Stimulated activated CD4-positive, alpha-beta T cell treated with anti-CD3 and anti-CD28 coated beads, Interleukin-2, amount 100 ng/mL, for 4 hours (primary cell): ENCODE measurements around the gene C8G.

ENCODE experiments used
- DNase-seq: peaks from one replicate; pipeline ENCODE4 v3.0.0-alpha.2; 2020; ENCODE audit warnings: low read depth

C8G gene

DNA sequence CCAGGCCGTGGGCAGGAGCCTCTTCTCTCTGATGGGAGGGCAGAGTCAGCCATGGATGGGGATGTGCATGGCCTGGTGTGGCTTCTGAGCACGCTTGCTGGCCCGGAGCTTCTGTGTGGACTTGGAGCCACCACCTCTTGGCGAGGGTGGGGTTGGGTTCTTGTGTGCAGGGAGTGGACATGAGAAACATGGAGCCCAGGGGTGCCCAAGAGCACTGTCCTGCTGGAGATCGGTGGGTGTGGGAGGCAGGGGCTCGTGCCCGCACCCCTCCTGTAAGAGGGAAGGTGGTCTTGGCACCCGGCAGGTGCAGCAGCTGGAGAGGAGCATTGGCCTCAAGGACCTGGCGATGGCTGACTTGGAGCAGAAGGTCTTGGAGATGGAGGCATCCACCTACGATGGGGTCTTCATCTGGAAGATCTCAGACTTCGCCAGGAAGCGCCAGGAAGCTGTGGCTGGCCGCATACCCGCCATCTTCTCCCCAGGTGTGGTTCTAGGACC, 24.3 kb upstream of the C8G start:
- no peak for DNase-seq

DNA sequence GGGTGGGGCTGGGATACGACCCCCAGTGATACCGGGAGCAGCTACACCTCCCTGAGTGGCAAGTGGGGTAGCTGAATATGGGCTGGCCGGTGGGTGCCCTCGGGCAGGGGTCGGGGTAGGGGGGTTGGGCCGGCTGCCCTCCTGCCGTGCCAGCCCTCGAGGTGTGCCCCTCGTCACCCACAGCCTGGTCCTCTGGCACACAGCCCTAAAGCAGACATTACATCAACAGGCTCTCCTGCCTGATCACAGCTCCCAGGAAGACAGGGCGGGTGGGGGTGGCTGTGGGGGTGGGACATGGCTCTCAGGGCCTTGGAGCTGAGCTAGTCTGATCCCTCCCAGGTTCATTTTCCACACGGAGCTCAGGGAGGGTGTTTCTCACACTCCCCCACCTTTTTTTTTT, 23.7 kb upstream of the C8G start:
- no peak for DNase-seq

DNA sequence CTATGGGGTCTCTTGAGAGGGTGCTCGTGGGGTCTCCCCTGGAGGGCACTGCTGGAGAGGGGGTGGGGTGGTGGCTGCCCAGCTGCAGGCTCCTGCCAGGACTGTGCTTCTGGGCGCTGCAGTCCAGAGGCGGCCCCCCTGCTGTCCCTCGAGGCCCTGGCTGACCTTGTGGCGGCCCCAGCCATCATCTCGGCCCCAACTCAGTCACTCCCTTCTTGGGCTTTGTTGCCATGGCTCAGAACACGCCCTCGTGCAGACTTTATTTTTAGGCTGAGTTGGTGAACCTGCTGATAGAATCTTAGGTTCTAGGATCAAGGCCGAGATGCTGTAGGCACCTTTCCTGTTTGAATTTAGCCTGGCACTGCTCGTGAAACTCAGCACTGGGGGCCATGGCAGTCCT, 23.3 kb upstream of the C8G start:
- no peak for DNase-seq

DNA sequence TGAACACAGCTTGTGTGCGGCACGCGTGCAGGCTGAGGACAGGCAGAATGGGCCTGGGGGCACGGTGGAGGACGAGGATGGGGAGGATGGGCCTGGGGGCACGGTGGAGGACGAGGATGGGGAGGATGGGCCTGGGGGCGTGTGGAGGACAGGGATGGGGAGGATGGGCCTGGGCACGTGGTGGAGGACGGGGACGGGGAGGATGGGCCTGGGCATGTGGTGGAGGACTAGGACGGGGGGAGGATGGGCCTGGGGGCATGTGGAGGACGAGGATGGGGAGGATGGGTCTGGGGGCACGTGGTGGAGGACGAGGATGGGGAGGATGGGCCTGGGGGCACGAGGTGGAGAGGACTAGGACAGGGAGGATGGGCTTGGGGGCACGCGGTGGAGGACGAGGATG, 22.5 kb upstream of the C8G start:
- DNase-seq, result no peak

DNA sequence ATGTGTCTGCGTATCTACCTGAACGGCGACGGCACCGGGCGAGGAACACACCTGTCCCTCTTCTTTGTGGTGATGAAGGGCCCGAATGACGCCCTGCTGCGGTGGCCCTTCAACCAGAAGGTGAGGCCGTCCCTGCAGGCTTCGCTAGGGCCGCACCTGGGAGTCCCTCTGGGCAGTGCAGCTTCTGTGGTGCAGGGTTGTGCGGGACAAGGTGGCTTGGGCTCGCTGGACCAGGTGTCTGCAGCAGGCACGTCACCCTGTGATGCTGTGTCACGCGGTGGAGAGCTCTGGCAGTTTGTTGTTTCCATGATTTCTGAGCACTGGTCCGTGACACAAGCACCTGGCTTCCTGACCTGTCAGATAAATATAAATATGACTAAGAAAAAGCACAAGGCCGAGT, 21.2 kb upstream of the C8G start:
- no peak for DNase-seq

DNA sequence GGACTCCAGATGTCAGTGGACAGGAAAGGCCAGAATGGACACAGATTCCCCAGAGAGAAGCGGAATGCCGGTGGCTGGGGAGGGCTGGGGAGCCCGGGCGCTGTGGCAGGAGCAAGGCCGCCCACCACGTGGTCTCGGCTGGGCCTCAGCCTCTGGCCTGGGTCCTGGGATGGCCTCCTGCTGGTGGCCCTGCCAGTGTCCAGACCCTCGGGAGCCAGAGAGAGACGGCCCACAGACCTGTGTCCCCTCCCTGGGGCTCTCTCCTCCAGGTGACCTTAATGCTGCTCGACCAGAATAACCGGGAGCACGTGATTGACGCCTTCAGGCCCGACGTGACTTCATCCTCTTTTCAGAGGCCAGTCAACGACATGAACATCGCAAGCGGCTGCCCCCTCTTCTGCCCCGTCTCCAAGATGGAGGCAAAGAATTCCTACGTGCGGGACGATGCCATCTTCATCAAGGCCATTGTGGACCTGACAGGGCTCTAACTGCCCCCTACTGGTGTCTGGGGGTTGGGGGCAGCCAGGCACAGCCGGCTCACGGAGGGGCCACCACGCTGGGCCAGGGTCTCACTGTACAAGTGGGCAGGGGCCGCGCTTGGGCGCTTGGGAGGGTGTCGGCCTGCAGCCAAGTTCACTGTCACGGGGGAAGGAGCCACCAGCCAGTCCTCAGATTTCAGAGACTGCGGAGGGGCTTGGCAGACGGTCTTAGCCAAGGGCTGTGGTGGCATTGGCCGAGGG, 19.5 kb upstream of the C8G start:
- DNase-seq, result no peak

DNA sequence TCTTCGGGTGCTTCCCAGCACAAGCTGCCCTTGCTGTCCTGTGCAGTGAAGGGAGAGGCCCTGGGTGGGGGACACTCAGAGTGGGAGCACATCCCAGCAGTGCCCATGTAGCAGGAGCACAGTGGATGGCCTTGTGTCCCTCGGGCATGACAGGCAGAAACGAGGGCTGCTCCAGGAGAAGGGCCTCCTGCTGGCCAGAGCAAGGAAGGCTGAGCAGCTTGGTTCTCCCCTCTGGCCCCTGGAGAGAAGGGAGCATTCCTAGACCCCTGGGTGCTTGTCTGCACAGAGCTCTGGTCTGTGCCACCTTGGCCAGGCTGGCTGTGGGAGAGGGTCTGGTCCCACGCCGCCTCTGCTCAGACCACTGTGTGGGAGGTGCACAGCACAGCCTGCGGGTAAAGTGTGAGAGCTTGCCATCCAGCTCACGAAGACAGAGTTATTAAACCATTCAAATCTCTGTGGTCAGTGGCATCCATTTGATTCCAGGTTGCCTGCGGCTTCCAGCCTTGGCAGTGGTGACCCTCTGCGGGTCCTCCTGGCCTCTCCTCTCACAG, 18.8 kb upstream of the C8G start:
- no peak for DNase-seq

DNA sequence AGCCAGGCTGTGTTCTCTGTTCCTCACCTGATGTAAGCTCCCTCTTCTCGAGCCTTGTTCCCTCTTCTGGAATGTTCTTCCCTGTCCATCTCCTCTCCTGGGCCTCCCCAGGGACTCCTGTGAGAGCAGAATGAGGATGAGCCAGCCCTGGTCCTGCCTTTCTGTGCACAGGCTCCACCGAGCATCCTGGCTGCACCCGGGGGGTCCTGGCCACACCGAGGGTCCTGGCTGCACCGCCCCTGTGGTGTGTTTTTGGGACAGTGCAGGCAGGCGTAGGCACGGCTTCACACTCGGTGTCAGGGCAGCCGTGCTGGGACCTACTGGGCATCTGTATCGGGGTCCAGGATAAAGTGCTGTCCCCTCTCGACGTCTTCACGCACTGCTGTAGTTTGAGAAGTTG, 18.3 kb upstream of the C8G start:
- DNase-seq, result no peak

DNA sequence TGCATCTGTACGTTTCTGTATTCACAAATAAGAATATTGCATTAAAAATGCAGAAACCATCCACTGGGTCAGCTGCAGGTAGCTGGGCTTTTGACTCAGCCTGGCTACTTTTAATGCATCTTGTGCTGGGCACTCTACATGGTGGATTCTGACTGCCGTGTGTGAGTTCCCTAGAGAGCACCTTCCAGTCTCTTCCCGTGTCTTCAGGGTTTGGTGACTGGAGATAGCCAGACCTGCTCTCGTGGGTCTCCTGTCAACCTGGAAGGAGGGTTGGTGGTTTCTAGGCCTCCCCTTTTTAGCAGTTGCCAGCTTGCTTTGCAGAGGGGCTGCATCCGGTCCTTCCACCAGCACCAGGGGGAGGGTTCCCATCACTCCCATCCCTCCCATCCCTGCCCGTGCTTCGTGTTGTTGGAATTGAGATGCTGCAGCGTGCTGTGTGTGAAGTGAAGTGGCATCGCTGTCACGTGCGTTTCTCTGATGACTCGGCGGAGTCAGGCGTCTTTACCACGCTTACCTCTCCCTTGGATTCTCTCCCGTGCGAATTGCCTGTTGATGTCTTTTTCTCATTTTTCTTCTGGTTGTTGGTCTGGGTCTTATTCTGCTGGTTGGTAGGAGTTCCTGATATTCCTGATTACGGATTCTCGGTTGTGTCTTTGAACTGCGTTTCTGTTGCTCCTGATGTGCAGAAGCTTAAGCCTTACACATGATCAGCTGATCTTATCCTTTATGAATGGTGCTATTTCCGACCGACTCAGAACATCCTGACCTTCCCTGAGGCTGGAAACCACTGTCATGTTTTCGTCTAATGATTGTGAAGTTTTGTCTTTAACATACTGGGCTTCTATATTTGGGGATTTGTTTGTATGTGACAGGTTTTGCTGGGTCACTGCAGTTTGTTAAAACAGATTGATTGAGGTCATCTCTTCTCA, 17.4 kb upstream of the C8G start:
- DNase-seq, result no peak

DNA sequence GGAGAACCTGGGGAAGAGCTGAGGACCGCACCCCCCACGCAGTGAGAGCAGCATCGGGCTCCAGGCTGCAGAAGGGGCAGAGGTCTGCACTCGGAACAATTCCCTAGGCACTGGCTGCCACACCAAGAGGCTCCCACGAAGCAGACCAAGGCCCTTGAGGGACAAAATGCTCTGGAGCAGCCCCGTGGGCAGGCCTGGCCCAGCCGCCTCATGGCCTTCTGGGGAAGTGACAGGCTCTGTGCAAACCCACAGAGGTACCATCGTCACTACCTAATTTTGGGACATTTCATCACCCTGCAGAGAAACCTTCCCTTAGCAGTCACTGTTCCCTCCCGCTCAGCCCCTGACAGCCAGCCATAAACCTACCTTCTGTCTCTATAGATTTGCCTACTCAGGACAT, 16.5 kb upstream of the C8G start:
- no peak for DNase-seq

DNA sequence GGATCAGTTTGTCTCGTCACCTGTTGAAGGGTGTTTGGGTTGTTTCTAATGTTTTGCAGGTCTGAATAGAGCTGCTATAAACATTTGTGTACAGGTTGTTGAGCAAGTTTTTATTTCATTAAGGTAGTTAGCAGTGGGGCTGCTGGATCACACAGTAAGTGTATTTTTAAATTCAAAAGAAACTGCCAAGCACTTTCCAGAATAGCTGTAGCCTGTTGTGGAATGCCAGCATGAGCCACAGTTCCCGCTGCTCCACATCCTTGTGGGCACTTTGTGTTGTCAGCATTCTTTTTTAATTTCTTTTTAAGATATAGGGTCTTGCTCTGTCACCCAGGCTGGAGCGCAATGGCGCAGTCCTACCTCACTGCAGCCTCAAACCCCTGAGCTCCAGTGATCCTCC, 15.0 kb upstream of the C8G start:
- DNase-seq, result no peak

DNA sequence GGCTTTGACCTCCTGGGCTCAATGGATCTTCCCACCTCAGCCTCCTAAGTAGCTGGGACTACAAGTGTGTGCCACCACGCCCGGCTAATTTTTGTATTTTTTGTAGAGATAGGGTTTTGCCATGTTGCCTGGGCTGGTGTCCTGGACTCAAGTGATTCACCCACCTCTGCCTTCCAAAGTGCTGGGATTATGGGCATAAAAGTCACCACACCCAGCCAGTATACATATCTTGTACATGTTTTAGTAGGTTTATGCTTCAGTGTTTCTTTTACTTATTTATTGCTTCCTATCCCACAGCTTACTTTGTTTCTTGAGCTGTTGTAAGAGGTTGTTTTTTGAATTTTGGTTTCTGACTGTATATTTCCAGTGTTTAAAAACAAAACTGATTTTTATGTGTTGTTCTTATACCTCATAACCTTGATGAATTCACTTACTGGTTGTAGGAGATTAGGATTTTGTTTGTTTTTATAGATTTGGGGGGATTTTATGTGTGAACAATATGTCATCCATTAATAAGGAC, 13.4 kb upstream of the C8G start:
- no peak for DNase-seq

DNA sequence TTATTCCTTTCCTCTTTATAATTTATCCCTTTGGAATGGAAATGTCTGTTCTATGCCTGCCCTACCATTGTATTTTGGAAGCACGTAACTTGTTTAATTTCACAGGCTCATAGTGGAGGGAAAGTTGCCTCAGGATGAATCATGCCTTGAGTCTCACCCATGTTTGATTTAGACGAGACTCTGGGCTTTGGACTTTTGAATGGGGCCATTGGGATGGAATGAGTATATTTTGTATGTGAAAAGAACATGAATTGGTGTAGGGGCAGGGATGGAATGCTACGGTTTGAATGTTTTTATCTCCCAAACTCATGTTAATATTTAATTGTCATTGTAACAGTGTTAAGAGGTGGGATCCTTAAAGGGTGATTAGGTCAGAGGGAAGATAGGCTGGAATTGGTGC, 10.8 kb upstream of the C8G start:
- no peak for DNase-seq

DNA sequence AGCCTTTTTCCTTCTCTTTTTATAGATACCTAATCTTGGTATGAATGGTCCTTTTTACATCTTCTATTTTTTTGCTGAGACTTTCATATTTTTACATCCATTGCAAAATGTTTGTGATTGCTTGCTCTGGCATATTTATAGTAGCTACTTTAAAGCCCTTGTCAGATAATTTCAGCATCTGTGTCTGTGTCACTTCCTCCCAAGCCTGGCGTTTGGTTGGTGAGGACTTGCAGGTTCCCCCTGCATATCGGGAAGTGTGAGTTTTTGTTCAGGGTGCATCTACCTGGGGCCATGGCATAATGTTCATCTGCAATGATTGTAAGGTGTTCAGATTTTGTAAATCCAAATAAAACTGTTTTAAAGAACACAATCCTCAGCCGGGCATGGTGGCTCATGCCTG, 9.4 kb upstream of the C8G start:
- DNase-seq, result no peak

DNA sequence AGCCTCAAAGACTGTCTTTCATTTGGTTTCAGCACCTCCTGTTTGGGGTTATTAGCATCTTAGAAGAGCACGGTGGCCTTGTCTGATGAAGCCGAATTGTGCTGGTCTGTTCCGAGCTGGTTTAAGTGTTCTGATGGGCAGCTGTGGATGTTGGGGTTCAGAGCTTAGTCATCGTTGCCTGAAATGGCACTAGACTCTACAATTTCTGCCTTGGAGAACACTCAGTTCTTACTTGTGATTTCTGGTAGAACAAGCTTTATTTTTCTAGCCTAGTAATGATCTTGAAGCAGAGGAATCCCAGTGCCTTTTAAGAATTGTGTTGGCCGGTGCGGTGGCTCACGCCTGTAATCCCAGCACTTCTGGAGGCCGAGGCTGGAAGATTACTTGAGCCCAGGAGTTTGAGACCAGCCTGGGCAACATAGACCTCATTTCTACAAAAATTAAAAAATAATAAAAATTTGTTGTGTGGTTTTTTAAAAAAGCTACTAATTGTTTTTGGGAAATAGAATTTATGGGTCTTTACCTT, 8.3 kb upstream of the C8G start:
- no peak for DNase-seq

DNA sequence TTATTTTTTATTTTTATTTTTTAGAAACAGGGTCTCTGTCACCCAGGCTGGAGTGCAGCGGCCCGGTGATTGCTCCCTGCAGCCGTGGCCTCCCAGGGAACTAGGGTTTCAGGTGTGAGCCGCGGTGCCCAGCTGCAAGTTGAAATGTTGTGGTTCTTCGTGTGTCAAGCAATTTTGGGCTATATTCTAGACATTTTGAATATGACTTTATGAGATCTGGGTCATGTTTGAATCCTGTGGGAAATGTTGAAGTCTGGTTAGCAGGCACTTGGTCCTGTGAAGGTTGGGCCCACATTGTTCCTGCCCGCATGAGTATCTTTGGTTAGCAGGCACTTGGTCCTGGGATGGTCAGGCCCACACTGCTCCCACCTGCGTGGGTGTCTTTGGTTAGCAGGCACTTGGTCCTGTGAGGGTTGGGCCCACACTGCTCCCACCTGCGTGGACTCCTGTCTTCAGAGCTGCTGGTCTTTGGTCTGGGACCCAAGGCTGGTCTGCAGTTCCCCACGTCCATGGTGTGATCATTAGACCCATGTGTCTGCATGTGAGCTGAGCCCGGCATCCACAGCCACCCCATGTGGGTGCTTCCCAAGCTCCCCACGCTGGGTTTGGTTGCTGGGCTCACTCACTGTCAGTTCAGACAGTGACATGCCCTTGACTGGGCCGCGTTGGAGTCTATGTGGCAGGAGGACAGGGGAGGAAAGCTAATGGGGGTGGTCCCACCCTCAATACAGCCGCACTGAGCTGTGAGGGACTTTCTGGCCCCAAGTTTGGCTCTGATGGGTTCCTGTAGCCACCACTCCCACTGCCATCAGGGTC, 7.6 kb upstream of the C8G start:
- DNase-seq, result no peak

DNA sequence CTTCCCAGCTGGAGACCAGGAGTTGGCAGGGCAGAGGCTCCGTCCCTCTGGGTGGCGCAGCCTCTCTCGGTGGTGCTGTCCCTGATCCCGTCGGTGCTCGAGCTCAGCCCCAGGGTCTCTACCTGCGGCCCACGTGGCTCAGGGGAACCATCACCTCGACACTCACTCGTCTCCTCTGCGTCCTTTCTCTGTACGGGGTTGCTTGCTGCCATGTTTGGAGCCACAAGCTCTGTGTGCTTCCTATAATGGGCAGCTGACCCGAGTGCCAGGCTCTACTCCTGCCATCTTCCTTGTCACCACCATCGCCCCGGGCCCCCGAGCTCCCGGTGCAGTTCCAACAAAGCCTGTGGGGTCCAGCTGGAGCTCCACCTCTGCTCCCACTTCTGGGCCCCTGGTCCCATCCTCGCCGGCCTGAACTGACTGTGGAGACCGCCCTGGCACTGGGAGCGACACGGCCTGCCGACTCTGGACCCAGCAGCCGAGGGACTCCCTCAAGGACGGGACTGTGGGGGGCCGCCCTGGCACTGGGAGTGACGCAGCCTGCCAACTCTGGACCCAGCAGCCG, 5.5 kb upstream of the C8G start:
- DNase-seq, result no peak

DNA sequence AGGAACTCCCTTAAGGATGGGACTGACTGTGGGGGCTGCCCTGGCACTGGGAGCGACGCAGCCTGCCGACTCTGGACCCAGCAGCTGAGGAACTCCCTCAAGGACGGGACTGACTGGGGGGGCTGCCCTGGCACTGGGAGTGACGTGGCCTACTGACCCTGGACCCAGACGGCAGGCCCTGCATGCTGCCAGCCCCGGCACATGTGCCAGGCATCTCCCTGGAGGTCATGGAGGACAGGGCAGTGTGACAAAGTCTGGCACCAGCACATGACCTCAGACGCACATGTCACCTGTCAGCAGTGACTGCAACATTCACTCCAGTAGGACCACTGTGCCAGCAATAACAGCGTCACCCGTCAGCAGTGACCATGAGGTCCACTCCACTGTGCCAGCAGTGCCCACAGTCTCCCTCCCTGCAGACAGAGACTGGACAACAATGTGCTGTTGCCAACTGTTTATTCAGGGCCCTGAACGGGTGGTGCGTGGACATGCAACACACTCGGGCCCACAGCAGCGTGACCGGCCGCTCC, 5.0 kb upstream of the C8G start:
- no peak for DNase-seq

DNA sequence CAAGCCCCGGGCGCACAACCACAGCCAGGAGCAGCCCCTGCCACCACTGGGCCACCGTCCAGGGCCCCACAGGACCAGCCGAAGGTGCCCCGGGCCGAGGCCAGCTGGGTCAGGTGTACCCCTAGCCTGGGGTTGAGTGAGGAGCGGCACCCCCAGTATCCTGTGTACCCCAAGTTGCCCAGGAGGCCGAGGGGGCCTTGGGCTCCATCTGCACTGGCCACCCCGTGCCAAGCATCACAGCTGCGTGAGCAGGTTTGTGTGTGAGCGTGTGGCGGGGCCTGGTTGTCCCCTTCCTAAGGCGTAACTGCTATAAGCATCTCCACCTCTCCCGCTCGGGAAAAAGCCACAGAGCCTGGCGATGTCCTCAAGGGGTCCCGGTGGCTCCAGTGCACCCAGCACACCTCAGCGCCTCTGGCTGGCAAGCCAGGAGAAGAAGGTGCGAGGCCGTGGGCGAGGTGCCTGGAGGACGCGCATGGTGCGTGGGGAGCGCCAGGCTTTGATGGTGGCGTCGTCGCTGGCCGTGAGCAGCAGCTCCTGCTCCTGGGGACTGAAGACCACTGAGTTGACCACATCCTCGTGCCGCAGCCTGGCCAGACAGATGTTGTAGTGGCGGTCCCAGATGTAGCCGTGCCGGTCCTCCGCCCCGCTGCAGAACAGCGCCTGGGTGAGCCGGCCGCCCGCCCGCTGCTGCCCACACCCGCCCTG, 4.4 kb upstream of the C8G start:
- DNase-seq, result no peak
